NCI-H1930 (cell line): Measurements from ENCODE around the gene PFKFB4.
"Not testable (repeated sequence)": the region's sequence is repeated elsewhere in the genome, so short reads cannot be mapped to it uniquely, and the experiment has no call there.

Source experiments
- DNase-seq, 2 experiments: peaks; one replicate each; lab custom pipeline; 2025; lab: John Stamatoyannopoulos, UW

PFKFB4 gene

GRCh38 chr3:48492461-48493202 lies 64.0 kb downstream of the PFKFB4 start:
- no peak for DNase-seq

- no peak for DNase-seq
Measured at GRCh38 chr3:48486952-48487351, 69.7 kb downstream of the PFKFB4 start.

DNA sequence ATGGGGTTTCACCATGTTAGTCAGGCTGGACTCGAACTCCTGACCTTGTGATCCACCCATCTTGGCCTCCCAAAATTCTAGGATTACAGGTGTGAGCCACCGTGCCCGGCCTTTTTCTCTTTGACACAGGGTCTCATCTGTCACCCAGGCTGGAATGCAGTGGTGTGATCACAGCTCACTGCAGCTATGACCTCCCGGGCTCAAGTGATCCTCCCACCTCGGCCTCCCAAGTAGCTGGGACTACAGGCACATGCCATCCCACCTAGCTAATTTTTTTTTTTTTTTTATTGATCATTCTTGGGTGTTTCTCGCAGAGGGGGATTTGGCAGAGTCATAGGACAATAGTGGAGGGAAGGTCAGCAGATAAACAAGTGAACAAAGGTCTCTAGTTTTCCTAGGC lies 73.8 kb downstream of the PFKFB4 start:
- not testable (repeated sequence) for DNase-seq

DNA sequence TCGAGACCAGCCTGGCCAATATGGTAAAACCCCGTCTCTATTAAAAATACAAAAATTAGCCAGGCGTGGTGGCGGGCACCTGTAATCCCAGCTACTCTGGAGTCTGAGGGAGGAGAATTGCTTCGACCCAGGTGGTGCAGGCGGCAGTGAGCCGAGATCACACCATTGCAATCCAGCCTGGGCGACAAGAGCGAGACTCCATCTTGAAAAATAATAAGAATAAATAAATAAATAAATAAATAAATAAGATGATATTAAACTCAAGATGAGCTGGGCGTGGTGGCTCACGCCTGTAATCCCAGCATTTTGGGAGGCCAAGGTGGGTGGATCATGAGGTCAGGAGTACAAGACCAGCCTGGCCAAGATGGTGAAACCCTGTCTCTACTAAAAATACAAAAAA lies 75.7 kb downstream of the PFKFB4 start:
- not testable (repeated sequence) for DNase-seq

DNA sequence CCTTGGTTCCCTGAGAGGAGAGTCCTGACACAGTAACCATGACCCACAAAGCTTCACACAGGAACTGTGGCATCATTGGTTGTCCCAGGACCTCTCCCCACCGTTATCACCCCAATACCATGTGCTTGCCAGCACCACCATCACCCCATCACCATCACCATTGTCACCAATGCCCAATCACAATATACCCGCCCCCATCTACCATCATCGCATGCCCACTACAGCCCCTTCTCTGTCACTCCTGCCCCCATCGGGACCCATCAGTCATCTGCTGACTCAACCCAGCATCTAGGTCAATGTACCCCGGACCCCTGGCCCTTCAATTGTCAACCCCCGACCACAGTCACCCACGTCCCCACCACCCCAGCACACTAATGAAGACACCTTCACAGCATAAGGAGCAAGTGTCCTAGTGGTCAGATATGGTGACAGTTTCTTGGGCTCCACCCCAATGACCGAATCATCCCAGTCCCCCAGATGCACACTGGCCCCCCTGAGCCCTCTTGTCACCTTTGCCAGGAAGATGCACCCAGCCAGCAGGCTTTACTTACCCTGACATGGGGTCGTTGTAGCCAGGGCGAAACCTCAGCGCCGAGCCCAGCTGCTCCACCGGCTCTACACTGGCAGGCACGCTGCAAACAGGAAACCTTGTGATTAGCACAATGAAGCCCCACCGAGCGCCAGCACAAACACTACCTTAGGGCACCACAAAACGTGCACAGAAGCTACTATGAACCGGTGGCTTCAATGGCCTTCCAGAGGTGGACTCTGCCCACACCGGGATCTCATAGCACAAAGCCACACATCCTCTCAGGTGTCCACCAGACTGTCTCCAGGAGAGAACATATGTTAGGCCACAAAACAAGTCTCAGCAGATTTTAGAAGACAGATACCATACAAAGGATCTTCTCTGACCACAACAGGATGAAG lies 77.7 kb downstream of the PFKFB4 start:
- DNase-seq = no peak

- DNase-seq = no peak
Measured at GRCh38 chr3:48477959-48478520, 78.6 kb downstream of the PFKFB4 start.

DNA sequence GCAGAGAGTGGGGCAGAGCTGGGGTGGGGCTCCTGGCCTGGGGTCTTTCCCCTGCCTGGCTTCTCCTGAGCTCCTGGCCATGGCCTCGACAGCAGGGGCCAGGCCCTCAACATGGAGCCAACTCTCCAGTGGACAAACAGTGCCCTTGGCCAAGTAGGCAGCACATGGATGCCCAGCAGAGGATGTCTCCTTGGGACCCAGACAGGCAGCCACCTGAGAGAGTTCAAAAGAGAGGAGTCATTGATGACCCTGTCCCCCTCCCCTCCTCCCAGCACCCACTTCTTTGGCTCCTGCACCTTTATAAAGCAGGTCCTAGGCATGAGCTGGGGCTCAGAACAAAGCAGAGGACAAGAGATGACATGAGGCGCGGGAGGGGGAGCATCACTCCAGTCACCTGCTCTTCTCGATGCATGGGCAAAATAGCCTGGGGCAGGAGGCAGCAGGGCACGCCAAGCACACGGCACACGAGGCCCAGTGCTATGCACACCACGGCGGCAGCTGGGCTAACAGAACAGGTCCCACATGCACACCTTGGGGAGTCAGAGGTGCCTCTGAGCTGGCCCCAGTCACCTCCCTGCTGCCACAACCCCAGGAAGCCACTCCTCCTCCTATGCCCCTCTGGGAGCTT lies 80.1 kb downstream of the PFKFB4 start:
- DNase-seq = no peak

GRCh38 chr3:48475188-48475587 lies 81.4 kb downstream of the PFKFB4 start:
- no peak for DNase-seq

DNA sequence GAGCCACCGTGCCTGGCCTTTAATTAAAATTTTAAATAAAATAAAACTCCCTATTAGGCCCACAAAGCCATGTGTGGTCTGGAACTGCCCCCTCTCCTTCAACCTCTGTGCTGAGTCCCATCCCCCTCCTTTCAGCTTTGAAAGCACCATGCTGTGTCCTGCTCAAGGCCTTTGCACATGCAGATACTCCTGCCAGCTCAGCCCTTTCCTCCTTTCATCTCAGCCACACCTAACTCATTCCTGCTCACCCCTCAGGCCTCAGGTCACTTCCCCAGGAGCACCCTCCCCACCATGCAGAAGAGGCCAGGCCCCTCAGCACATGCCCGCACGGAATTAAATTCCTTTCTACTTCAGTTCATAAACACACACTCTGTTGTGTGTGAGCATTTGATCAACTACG lies 82.0 kb downstream of the PFKFB4 start:
- DNase-seq = no peak

DNA sequence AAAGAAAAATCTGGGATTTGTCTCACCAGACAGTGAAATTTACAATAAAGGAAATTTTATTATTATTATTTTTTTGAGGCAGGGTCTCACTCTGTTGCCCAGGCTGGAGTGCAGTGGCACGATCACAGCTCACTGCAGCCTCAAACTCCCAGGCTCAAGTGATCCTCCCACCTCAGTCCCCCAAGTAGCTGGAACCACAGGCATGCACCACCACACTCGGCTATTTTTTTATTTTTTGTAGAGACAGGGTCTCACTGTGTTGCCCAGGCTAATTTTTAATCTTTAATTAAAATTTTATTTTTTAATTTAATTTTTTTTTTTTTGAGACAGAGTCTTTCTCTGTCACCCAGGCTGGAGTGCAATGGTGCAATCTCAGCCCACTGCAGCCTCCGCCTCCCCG lies 82.6 kb downstream of the PFKFB4 start:
- DNase-seq = not testable (repeated sequence)

DNA sequence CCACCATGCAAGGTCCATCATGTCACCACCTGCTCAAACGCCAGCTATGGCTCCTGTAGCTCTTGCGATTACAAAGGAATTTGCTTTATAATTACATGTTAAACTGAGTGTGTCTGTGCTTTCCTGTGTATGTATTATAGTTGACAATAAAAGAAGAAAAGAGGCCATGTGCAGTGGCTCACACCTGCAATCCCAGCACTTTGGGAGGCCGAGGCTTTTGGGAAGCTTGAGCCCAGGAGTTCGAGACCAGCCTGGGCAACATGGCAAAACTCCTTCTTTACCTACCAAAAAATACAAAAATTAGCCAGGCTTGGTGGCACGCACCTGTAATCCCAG lies 83.0 kb downstream of the PFKFB4 start:
- DNase-seq = no peak

DNA sequence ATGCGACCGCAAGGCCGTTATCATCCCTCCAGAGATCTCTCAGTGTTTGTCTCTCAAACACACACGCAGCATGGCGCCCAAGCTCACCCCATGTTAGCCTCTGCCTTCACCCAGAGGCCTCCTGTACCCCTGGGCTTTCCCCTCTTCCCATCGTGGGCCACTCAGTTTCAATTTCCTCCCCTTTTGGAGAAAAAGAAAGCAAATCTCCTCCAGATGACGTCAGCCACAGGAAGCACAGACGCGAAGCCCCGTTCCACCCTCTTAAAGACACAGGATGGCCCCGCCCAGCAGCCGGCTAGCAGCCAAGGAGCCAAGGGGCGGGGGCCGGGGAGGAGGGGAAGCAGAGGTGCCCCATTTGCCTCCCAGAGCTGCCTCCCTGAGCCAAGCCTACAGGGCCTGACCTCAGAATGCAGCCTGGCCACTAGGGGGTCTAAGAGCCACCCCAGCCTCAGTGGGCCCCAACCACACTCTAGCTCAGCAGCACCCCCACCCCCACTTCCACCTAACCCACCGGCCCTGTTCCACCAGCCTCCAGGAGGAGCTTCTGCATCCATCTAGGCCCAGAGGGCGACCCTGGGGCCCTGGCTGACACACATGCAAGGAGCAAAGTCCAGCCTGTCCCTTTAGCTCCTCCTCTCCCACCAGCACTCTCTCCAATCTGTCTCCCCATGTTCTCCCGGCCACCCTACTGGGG lies 83.5 kb downstream of the PFKFB4 start:
- DNase-seq = peak; percentile 16 to 46

DNA sequence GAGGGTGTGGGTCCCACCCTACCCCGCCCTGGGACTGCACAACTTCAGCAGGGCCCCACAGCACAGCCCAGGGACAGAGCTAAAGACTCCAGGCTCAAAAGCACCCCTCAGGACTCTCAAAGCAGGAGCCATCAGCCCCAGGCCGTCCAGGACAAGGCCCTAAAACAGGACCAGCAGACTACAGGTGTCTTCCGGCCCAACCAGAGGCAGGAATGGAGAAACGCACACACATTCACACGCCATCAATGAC lies 84.0 kb downstream of the PFKFB4 start:
- no peak for DNase-seq

GRCh38 chr3:48470286-48470685 lies 86.3 kb downstream of the PFKFB4 start:
- no peak for DNase-seq

- DNase-seq = no peak
Measured at GRCh38 chr3:48469046-48469915, 87.3 kb downstream of the PFKFB4 start.

GRCh38 chr3:48468329-48468731 lies 88.3 kb downstream of the PFKFB4 start:
- DNase-seq = no peak
